PC-9 (cell line): ENCODE data around the gene LCLAT1.

Source experiments
- CTCF ChIP-seq: fragments of 200-600 bp; sonication (generic); conservative IDR thresholded peaks from 2 replicates; pipeline ENCODE4 v1.6.1; 2017; ENCODE audit warnings: mixed run types, antibody characterized with exemption, mild to moderate bottlenecking, moderate library complexity
- EZH2 ChIP-seq: fragments of 200-600 bp; sonication (generic); IDR thresholded peaks from 2 replicates; pipeline ENCODE4 v1.8.0; 2017; ENCODE audit warnings: antibody characterized with exemption, low read depth

- TF ChIP-seq EZH2 (no peak), CTCF (no peak)
These were observed 161.6 kb downstream of the LCLAT1 start for GRCh38 chr2:30608643-30609042.
